ENCODE data around the gene POU2F3. TPM values are rescaled to one million over a fixed set of nuclear protein-coding genes. Genes with fewer than 3 reads are reported as not detected.
A peak's percentile ranks its signal among the peaks of the same experiment; 100 is the strongest.

The POU2F3 gene
- total and polyA plus RNA-seq, 2 of the 13 experiments (the other 11 are each of a cell fraction or from before 2014, with no cell fraction given), result not detected

DNA sequence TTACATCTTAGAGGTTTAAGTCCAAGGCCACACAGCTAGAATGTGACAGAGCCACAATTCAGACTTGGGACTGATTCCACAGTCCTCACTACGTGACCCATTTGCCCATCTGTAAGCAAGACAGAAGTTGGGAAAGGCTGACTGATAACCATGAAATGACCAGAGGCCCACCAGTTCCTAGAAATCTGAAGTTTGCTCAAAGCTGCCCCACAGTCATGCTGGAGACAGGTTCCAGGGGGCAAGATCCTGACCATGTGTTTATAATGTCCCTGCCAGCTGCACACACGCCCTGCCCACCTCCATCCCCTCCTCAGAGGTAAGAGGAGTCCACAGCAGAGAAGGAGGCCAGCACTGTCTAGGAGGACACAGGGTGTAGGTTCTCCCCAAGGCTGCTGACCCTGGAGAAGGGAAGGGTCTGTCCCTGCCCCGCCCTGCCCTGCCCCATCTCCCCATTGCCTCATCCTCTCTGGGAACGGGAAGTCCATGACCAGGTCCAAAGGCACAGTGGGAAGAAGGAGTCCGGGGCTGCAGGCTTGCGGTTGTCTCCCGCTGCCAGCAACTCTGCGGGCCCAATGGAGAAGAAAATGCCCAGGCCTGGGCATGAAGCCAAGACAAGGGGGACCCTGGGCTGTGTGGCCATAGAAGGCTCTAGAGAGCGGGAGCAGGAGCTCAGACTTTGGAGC, 41.0 kb upstream of the POU2F3 start (continued):
- TF ChIP-seq, protein P1, sequence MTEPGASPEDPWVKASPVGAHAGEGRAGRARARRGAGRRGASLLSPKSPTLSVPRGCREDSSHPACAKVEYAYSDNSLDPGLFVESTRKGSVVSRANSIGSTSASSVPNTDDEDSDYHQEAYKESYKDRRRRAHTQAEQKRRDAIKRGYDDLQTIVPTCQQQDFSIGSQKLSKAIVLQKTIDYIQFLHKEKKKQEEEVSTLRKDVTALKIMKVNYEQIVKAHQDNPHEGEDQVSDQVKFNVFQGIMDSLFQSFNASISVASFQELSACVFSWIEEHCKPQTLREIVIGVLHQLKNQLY (CRISPR knock-in tag; IDR thresholded peaks at IDR 0.05), result no peak
- TF ChIP-seq KMT2A (CRISPR knock-in tag; IDR thresholded peaks at IDR 0.05), result no peak
- no peak for TF ChIP-seq MBD4 (IDR thresholded peaks at IDR 0.05; ENCODE audit: borderline replicate concordance, low read length)
- TF ChIP-seq STAG1 (CRISPR knock-in tag; IDR thresholded peaks at IDR 0.05), result no peak
- no peak for TF ChIP-seq ZNF562 (CRISPR knock-in tag; IDR thresholded peaks at IDR 0.05; ENCODE audit: borderline replicate concordance)
- no peak for TF ChIP-seq FLYWCH1 (CRISPR knock-in tag; IDR thresholded peaks at IDR 0.05)
- TF ChIP-seq, protein P2, sequence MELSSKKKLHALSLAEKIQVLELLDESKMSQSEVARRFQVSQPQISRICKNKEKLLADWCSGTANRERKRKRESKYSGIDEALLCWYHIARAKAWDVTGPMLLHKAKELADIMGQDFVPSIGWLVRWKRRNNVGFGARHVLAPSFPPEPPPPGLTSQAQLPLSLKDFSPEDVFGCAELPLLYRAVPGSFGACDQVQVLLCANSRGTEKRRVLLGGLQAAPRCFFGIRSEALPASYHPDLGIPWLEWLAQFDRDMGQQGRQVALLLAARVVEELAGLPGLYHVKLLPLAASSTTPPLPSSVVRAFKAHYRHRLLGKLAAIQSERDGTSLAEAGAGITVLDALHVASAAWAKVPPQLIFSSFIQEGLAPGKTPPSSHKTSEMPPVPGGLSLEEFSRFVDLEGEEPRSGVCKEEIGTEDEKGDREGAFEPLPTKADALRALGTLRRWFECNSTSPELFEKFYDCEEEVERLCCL (CRISPR knock-in tag; IDR thresholded peaks at IDR 0.05; ENCODE audit: borderline replicate concordance), result no peak
- TF ChIP-seq, protein P3, sequence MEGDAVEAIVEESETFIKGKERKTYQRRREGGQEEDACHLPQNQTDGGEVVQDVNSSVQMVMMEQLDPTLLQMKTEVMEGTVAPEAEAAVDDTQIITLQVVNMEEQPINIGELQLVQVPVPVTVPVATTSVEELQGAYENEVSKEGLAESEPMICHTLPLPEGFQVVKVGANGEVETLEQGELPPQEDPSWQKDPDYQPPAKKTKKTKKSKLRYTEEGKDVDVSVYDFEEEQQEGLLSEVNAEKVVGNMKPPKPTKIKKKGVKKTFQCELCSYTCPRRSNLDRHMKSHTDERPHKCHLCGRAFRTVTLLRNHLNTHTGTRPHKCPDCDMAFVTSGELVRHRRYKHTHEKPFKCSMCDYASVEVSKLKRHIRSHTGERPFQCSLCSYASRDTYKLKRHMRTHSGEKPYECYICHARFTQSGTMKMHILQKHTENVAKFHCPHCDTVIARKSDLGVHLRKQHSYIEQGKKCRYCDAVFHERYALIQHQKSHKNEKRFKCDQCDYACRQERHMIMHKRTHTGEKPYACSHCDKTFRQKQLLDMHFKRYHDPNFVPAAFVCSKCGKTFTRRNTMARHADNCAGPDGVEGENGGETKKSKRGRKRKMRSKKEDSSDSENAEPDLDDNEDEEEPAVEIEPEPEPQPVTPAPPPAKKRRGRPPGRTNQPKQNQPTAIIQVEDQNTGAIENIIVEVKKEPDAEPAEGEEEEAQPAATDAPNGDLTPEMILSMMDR (CRISPR knock-in tag; IDR thresholded peaks at IDR 0.05), result no peak
- TF ChIP-seq, protein P4, sequence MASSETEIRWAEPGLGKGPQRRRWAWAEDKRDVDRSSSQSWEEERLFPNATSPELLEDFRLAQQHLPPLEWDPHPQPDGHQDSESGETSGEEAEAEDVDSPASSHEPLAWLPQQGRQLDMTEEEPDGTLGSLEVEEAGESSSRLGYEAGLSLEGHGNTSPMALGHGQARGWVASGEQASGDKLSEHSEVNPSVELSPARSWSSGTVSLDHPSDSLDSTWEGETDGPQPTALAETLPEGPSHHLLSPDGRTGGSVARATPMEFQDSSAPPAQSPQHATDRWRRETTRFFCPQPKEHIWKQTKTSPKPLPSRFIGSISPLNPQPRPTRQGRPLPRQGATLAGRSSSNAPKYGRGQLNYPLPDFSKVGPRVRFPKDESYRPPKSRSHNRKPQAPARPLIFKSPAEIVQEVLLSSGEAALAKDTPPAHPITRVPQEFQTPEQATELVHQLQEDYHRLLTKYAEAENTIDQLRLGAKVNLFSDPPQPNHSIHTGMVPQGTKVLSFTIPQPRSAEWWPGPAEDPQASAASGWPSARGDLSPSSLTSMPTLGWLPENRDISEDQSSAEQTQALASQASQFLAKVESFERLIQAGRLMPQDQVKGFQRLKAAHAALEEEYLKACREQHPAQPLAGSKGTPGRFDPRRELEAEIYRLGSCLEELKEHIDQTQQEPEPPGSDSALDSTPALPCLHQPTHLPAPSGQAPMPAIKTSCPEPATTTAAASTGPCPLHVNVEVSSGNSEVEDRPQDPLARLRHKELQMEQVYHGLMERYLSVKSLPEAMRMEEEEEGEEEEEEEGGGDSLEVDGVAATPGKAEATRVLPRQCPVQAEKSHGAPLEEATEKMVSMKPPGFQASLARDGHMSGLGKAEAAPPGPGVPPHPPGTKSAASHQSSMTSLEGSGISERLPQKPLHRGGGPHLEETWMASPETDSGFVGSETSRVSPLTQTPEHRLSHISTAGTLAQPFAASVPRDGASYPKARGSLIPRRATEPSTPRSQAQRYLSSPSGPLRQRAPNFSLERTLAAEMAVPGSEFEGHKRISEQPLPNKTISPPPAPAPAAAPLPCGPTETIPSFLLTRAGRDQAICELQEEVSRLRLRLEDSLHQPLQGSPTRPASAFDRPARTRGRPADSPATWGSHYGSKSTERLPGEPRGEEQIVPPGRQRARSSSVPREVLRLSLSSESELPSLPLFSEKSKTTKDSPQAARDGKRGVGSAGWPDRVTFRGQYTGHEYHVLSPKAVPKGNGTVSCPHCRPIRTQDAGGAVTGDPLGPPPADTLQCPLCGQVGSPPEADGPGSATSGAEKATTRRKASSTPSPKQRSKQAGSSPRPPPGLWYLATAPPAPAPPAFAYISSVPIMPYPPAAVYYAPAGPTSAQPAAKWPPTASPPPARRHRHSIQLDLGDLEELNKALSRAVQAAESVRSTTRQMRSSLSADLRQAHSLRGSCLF (CRISPR knock-in tag; IDR thresholded peaks at IDR 0.05; ENCODE audit: borderline replicate concordance), result no peak
- peak; percentile 63; the same call in 1 of the 2 replicates for TF ChIP-seq ZNF746 (CRISPR knock-in tag; IDR thresholded peaks at IDR 0.05)
- TF ChIP-seq ZIK1 (CRISPR knock-in tag; IDR thresholded peaks at IDR 0.05; ENCODE audit: borderline replicate concordance, low read depth), result no peak
- TF ChIP-seq ZNF317 (CRISPR knock-in tag; IDR thresholded peaks at IDR 0.05), result no peak
- TF ChIP-seq, protein P5, sequence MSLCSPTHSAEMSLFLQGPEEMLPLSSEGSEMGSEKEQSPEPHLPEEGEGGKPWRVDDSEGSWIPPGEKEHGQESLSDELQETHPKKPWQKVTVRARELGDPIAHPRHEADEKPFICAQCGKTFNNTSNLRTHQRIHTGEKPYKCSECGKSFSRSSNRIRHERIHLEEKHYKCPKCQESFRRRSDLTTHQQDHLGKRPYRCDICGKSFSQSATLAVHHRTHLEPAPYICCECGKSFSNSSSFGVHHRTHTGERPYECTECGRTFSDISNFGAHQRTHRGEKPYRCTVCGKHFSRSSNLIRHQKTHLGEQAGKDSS (CRISPR knock-in tag; IDR thresholded peaks at IDR 0.05; ENCODE audit: borderline replicate concordance, low read depth), result no peak
- TF ChIP-seq, protein P6, sequence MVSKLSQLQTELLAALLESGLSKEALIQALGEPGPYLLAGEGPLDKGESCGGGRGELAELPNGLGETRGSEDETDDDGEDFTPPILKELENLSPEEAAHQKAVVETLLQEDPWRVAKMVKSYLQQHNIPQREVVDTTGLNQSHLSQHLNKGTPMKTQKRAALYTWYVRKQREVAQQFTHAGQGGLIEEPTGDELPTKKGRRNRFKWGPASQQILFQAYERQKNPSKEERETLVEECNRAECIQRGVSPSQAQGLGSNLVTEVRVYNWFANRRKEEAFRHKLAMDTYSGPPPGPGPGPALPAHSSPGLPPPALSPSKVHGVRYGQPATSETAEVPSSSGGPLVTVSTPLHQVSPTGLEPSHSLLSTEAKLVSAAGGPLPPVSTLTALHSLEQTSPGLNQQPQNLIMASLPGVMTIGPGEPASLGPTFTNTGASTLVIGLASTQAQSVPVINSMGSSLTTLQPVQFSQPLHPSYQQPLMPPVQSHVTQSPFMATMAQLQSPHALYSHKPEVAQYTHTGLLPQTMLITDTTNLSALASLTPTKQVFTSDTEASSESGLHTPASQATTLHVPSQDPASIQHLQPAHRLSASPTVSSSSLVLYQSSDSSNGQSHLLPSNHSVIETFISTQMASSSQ (IDR thresholded peaks at IDR 0.05; ENCODE audit: low read depth), result 0 out of 2 replicates have a peak, but pooled peaks have one; percentile 24
- TF ChIP-seq, protein P6 (CRISPR knock-in tag; IDR thresholded peaks at IDR 0.05; ENCODE audit: borderline replicate concordance), result no peak
